ENCODE data around the gene DOCK2. TPM values are rescaled to one million over a fixed set of nuclear protein-coding genes. Genes with fewer than 3 reads are reported as not detected.

Gene DOCK2
- total RNA-seq, result 0.44 and 1.1 TPM in 2 replicates

GRCh38 chr5:169637085-169637548 is at the start of gene DOCK2:
DOCK2 (plus strand) TSS chr5:169637275; CDS start chr5:169637327, 52 bp downstream.

GRCh38 chr5:169980418-169981053 is 343.5 kb downstream of the DOCK2 start, which contains the start of gene INSYN2B:
INSYN2B (minus strand) TSS chr5:169980495; CDS start chr5:169883898, 96,597 bp downstream.

GRCh38 chr5:170105642-170106611 is 468.9 kb downstream of the DOCK2 start, which contains the start of gene FOXI1:
FOXI1 (plus strand) TSS chr5:170105897; CDS start chr5:170105958, 61 bp downstream.

Other genes starting within 250 kb of the DOCK2 start
- 24.1 and 52.3 TPM in 2 replicates for gene SPDL1, start 53.5 kb upstream of the DOCK2 start, total RNA-seq

Measured in mammary microvascular endothelial cell (primary cell).